Measurements from ENCODE around the gene KRT10.
"Not testable (repeated sequence)": the region's sequence is repeated elsewhere in the genome, so short reads cannot be mapped to it uniquely, and the experiment has no call there.

The KRT10 gene

DNA sequence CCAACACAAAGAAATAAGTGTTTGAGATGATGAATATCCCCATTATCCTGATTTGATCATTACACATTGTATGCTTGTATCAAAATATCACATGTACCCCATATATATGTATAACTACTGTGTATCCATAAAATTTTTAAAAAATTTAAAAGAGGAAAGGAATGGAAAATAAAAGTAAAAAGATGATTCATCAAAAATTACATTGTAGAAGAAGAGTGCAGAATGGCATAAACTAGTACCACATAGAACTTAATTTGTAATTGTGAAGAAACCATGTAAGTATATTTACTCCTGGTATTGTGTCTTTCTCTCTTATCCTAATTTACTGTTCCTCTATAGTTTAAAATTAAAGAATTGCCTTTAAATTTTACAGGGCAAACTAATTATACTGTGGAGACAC lies 11.5 kb upstream of the KRT10 start:
- no peak for DNase-seq (ENCODE audit: low read depth in 1 of 2, low spot score in 1 of 2)

- no peak for DNase-seq (ENCODE audit: low read depth in 1 of 2, low spot score in 1 of 2)
Observed at GRCh38 chr17:40832840-40833239, 10.4 kb upstream of the KRT10 start.

DNA sequence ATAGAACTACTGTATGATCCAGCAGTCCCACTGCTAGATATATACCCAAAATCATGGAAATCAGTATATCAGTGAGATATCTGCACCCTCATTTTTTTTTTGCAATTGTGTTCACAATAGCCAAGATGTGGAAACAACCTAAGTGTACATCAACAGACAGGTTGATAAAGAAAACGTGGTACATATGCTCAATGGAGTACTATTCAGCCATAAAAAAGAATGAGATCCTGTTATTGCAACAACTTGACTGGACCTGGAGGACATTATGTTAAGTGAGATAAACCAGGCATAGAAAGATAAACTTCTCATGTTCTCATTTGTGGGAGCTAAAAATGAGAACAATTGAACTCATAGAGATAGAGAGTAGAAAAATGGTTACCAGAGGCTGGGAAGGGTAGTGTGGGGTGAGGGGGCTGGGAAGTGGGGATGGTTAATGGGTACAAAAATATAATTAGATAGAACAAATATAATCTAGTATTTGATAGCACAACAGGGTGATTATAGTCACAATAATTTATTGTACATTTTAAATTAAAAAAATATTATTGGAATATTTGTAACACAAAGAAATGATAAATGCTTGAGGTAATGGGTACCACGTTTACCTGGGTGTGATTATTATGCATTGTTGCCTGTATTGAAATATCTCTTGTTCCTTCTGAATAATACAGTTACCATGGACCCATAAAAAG lies 7.8 kb upstream of the KRT10 start:
- DNase-seq (ENCODE audit: low read depth in 1 of 2, low spot score in 1 of 2): no peak

DNA sequence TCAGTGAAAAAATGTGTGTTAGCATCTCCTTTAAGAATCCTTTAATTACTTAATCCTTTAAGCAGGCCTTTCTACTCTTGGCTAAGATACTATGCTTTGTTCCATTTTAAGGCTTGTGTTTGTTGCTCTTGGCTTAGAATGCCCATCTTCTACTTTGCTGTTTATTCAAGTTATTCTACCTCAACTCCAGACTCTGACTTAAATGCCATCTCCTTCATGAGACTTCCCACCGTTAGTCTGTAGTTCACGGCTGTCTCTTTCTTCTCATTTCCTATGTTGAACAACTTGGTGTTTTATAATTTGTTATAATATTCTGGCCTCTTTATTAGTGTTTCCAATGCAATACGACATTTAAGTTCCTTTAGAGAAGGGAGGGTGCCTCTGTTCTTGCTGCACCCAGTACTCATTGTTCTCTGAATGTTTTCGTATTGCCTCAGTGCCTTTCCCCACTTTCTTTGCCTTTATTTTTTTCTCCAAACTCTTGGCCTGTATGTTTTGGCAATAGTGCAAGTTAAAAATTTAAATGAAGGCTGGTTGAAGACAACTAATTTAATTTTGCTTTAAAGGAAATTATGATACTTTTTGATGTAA lies 6.1 kb upstream of the KRT10 start:
- DNase-seq (ENCODE audit: low read depth in 1 of 2, low spot score in 1 of 2): no peak

GRCh38 chr17:40827746-40828453 lies 5.5 kb upstream of the KRT10 start:
- DNase-seq (ENCODE audit: low read depth in 1 of 2, low spot score in 1 of 2): no peak

DNA sequence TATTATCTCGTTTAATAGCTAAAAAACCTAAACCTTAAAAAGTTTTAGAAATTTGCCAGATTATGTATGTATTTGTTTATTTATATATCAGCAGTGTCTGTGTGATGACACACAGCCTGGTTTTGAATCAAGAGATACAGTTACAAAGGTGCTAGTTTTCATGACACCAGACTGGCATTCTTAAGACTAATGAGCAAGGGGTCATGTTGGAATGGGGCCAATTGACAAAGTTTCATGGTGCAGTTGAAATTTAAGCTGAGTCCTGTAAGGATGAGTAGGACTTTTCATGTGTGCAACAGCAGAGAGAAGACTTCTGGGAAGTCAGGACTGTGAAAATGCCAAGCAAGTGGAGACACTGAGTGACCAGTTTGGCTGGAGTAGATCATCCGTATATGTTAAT lies 3.2 kb upstream of the KRT10 start:
- no peak for DNase-seq (ENCODE audit: low read depth in 1 of 2, low spot score in 1 of 2)

DNA sequence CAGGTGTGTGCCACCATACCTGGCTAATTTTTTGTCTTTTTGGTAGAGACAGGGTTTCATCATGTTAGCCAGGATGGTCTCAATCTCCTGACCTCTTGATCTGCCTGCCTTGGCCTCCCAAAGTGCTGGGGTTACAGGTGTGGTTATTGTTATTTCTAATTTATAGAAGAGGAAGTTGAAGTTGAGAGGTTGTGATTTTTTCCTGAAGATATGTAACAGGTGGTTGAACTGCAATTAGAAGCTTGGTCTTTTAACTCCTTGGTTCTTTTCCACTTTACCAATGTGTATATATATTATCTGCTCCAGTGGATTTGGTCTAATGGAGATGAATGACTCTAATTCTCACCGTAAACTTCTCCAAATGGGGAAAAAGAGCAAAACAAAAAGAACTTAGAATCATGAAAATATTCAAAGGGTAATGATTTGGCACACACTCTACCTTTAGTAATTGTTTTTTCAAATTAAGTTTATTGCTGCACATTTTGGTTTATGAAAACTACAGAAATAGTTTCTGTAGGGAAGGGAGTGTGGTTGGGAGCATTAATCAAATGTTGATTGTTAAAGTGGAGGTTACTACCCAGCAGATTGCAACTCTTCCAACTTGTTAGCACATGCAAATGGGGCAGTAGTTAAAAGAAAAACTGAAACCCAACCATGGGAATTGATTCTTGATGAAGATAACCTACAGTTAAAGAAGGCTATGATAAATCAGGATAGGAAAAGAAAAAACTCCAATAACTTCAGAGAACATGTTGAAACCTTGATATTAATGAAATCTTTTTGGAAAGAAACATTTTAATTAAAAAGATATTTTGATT lies 1.8 kb upstream of the KRT10 start:
- DNase-seq (ENCODE audit: low read depth in 1 of 2, low spot score in 1 of 2): no peak

DNA sequence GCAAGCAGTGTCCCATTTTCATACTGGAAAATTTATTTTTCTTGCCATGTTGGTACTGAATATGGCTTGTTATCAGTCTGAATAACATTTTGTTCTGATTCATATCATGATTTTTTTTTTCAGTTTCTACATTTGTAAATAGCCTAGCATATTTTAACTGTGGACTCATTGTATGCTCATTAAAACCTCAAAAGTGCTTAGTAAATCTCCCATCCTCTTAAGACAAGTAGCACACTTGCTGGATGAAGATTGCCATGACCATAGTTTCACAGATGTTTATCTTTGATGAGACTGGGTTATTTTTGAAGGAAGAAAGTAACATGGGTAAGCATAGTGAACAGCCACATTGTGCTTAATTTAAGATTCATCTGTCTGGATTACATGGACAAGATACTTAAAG lies 878 bp downstream of the KRT10 start:
- no peak for DNase-seq (ENCODE audit: low read depth in 1 of 2, low spot score in 1 of 2)

DNA sequence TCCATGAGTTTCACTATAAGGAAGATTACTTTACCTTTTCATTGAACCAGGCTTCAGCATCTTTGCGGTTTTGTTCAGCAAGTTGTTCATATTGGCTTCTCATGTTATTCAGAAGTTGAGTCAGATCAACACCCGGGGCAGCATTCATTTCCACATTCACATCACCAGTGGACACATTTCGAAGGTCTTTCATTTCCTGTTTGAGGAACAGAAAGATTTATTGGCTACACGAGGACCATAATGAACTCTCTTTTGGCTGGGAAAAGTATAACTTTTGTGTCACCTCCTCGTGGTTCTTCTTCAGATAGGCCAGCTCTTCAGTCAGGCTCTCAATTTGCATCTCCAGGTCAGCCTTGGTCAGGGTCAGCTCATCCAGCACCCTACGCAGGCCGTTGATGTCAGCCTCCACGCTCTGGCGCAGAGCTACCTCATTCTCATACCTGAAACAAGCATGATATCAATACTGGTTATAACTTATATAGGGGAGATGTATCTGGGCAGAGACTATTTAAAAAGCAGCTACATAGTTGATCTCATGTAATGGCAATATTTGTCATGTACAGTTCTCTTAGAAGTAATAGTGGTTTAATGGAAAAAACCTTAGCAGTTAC lies 2.1 kb downstream of the KRT10 start:
- no peak for DNase-seq (ENCODE audit: low read depth in 1 of 2, low spot score in 1 of 2)

- DNase-seq (ENCODE audit: low read depth in 1 of 2, low spot score in 1 of 2): no peak
Observed at GRCh38 chr17:40819528-40820125, 2.8 kb downstream of the KRT10 start.

DNA sequence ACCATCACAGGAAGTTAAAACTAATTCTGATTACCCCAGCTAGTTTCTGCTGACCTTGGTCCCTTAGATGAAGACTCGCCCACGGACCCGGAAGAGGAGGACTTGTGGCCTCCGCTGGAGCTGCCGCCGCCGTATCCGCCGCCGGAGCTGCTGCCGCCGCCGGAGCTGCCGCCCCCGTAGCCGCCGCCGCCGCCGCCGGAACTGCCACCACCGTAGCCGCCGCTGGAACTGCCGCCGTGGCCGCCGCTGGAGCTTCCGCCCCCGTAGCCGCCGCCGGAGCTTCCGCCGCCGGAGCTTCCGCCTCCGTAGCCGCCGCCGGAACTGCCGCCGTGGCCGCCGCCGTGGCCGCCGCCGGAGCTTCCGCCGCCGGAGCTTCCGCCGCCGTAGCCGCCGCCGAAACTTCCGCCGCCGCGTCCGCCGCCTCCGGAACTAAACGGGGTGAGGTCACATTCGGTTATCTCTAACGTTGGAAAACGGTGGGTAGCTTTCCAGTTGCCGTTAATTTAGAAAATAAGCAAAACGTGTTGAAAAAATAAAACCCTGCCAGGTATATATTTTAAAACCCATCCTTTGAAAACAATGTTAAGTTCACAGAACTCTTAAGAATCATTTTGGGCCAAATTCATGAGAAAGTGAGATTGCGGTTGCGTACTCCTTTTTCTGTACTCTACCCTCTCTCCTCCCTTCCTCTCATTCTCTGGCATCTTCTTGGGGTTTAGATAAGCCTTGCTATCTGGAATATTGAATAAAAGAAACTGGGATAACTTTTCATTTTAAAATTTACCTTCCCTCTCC lies 3.5 kb downstream of the KRT10 start:
- peak; percentile 71 to 78 for DNase-seq (ENCODE audit: low read depth in 1 of 2, low spot score in 1 of 2)

- DNase-seq (ENCODE audit: low read depth in 1 of 2, low spot score in 1 of 2): no peak
Observed at GRCh38 chr17:40818343-40818732, 4.1 kb downstream of the KRT10 start.

DNA sequence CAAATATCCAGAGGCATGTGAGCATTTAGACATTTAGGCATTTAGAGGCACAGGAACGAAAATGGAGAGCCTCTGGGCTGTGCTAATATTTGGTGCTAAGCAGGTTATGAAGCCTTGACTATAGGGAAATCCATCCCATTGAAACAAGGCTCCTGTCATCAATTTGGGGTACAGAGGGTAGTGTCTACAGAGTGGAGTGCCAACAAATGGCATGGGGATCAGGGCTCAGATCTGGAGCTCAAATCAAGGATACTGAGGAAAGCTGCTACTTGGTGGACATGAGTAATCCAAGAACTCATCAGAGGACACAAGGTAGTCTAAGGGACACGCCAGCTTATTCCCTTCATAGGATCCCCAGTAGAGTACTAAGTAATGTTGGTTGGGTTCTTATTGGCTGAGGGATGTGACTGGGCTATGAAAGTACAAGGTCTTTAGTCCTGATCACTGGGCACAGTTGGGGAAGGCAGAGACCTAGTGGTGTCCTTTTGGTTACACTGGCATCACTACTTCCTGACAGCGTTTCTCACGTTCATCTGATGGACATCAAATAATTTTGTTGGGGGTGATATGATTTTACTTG lies 5.2 kb downstream of the KRT10 start:
- no peak for DNase-seq (ENCODE audit: low read depth in 1 of 2, low spot score in 1 of 2)

DNA sequence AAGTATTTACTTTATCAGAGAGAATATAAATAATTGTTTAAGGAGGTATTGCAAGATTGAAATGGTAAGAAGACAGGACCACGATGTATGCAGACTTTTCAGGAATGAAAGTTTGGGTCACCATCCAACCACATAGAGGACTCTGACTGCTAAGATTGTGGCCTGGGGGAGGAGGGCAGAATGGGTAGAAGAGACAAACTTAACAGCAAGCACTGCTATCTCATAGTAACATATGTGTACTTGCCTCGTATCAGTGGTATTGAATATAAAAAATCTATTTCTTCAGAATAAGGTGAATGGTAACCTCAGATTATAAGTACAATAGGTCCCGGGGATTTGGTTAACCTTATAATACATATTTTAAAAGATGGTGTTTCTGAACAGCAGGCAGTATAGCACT lies 5.8 kb downstream of the KRT10 start:
- DNase-seq (ENCODE audit: low read depth in 1 of 2, low spot score in 1 of 2): no peak

- no peak for DNase-seq (ENCODE audit: low read depth in 1 of 2, low spot score in 1 of 2)
Observed at GRCh38 chr17:40815381-40815780, 7.0 kb downstream of the KRT10 start.

DNA sequence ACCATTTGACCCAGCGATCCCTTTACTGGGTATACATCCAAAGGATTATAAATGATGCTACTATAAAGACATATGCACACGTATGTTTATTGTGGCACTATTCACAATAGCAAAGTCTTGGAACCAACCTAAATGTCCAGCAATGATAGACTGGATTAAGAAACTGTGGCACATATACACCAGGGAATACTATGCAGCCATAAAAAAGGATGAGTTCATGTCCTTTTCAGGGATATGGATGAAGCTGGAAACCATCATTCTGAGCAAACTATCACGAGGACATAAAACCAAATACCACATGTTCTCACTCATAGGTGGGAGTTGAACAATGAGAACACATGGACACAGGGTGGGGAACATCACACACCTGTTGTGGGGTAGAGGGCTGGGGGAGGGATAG lies 7.8 kb downstream of the KRT10 start:
- DNase-seq (ENCODE audit: low read depth in 1 of 2, low spot score in 1 of 2): not testable (repeated sequence)

- no peak for DNase-seq (ENCODE audit: low read depth in 1 of 2, low spot score in 1 of 2)
Observed at GRCh38 chr17:40813804-40814203, 8.6 kb downstream of the KRT10 start.

- DNase-seq (ENCODE audit: low read depth in 1 of 2, low spot score in 1 of 2): no peak
Observed at GRCh38 chr17:40812639-40813038, 9.8 kb downstream of the KRT10 start.

DNA sequence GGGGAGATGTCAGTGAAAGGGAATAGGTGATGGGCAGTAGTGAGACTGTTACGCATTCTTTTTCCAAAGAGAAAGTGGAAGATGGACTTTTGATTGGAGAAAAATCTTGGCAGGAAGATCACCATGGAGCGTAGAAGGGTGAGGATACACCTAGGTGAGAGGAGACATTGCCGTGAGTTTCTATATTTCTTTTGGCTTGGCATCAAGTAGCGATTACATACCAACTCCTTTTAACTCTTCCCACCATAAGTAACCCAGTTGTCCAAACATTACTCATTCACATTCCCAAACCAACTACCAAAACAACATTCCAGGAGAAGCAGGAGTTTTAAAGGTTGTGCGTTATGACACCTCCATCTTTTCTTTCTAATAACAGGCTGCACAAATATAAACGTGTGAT lies 11.9 kb downstream of the KRT10 start:
- no peak for DNase-seq (ENCODE audit: low read depth in 1 of 2, low spot score in 1 of 2)
